IPS-18a (cell line): Measurements from ENCODE around the gene C2CD2L.
"Not testable (repeated sequence)": the region's sequence is repeated elsewhere in the genome, so short reads cannot be mapped to it uniquely, and the experiment has no call there.

Experiments used
- H3K27ac ChIP-seq: one replicate; pipeline ENCODE4 v1.5.1; 2013; ENCODE audit warnings: low read length
- H3K27me3 ChIP-seq: one replicate; pipeline ENCODE4 v1.6.1; 2013; ENCODE audit warnings: mild to moderate bottlenecking, low read length; ENCODE audit not compliant: control insufficient read depth, insufficient read depth
- H3K36me3 ChIP-seq: one replicate; pipeline ENCODE4 v1.6.1; 2013; ENCODE audit warnings: low read depth, low read length; ENCODE audit not compliant: control insufficient read depth
- H3K4me1 ChIP-seq: one replicate; pipeline ENCODE4 v1.6.1; 2013; ENCODE audit warnings: low read depth, low read length; ENCODE audit not compliant: control insufficient read depth
- H3K4me3 ChIP-seq: one replicate; pipeline ENCODE4 v1.5.1; 2013; ENCODE audit warnings: low read length
- H3K9ac ChIP-seq: one replicate; pipeline ENCODE4 v1.6.1; 2013; ENCODE audit warnings: mild to moderate bottlenecking, low read length, moderate library complexity
- H3K9me3 ChIP-seq: one replicate; pipeline ENCODE4 v1.6.1; 2013; ENCODE audit warnings: low read depth, low read length; ENCODE audit not compliant: control insufficient read depth

The C2CD2L gene

DNA sequence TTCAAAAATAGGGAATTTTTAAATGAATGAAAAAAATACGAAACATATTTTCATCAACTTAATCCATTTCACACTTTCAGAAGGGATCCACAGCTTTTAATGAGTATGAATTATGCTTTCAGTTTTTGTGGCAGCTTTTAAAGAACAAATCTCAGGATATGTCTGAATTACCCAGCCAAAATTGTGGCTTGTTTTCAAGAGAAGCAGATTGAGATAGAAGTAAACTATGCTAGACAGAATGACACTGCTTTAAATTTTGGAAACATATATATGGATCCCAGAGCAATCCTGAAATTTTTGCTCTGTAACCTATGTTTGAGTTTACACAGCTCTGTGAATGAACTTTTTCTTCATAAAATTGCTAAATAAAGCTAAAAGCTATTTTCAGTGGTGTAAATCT, 11.8 kb downstream of the C2CD2L start:
- Histone ChIP-seq H3K4me3 (no peak overlapping the region), H3K4me1 (peaks cover 6% of the 10 kb centered on the region), H3K9me3 (no peaks in the 10 kb centered on the region), H3K9ac (no peak overlapping the region), H3K27ac (no peak overlapping the region), H3K36me3 (peaks cover 3% of the 10 kb centered on the region), H3K27me3 (no peaks in the 10 kb centered on the region)

- no peaks in the 10 kb centered on the region for H3K9me3 ChIP-seq
- H3K9ac ChIP-seq: peak overlapping the region; percentile 61
- peak overlapping the region; percentile 63 for H3K27ac ChIP-seq
- peak overlapping the region; percentile 94 for H3K4me3 ChIP-seq
- H3K36me3 ChIP-seq: peaks cover 9% of the 10 kb centered on the region
- peaks cover 6% of the 10 kb centered on the region for H3K4me1 ChIP-seq
- H3K27me3 ChIP-seq: no peaks in the 10 kb centered on the region
These were observed 13.5 kb downstream of the C2CD2L start for GRCh38 chr11:119120639-119121007.

DNA sequence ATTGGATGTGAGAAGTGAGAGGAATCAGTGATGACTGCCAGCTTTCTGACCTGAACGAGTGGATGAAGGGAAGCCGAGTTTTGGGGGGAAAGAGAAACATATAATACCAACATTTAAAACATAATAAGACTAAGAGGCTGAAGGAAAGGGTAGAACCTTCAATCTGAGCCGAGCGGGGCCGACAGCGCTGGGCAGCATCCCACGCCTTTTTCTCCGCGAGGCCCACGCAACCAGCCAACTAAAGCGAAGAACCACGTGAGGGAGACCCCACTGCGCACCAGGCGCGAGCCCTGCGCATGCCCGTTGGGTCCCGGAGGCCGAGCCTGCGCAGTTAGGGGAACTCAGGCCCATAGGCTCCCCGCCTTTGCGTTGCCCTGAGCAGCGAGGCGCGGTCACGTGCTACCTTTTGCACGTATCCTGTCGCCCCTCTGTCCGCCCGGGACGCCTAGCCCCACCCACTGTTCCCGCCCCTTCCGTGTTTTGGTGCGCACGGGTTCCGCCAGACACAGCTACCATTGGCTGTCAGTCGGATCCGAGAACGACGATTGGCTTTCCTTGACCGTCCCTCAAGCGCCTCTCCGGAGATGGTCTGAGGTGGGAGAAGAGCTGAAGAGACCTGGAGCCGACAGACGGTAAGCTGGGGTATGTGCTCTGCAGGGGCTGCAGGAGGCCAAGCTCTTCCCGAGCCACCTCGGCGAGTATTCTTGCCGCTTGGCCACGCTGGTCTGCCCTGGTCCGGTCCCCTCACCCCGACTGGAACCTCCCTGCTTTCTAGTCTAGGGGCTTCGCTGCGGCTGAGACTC, 14.1 kb downstream of the C2CD2L start, which contains the start of gene HINFP:
Gene HINFP (plus strand): TSS at position 573 of the 803 bp plus-strand sequence. CDS start 5,365 bp downstream, outside the sequence.
- H3K4me3 ChIP-seq: peak within 1 kb of the TSS; percentile 94

DNA sequence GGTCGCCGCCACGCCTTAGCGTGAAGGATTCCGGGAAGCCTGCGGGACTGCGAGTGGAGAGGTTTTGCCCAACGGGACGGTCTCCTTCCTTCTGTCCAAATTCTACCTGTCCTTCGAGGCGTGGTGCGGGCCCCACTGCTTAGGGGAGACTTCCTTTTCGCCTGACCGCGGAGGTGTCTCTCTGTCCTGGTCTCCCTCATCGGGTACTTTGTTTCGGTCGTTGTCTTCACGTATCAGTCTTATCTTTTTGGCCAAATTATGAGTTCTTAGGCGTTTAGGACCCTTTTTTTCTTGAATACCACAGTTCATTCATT, 14.6 kb downstream of the C2CD2L start:
- Histone ChIP-seq H3K27ac (peak overlapping the region; percentile 70), H3K4me3 (peak overlapping the region; percentile 94), H3K4me1 (peaks cover 6% of the 10 kb centered on the region)

More for the DNA sequence above, 14.1 kb downstream of the C2CD2L start, which contains the start of gene HINFP:
- Histone ChIP-seq H3K36me3 (peaks cover 9% of the 10 kb centered on the region), H3K9me3 (no peaks in the 10 kb centered on the region), H3K4me1 (peaks cover 6% of the 10 kb centered on the region), H3K9ac (peak within 1 kb of the TSS; percentile 66), H3K27me3 (no peaks in the 10 kb centered on the region), H3K27ac (peak within 1 kb of the TSS; percentile 70)

GRCh38 chr11:119125821-119126220, 18.7 kb downstream of the C2CD2L start:
- Histone ChIP-seq H3K36me3 (peaks cover 17% of the 10 kb centered on the region), H3K27me3 (no peaks in the 10 kb centered on the region), H3K9me3 (no peaks in the 10 kb centered on the region), H3K27ac (no peak overlapping the region), H3K4me1 (peaks cover 2% of the 10 kb centered on the region), H3K4me3 (no peak overlapping the region), H3K9ac (no peak overlapping the region)

More for the DNA sequence above, 14.6 kb downstream of the C2CD2L start:
- peak overlapping the region; percentile 66 for H3K9ac ChIP-seq
- peaks cover 9% of the 10 kb centered on the region for H3K36me3 ChIP-seq
- H3K27me3 ChIP-seq: no peaks in the 10 kb centered on the region
- H3K9me3 ChIP-seq: no peaks in the 10 kb centered on the region

GRCh38 chr11:119126675-119127268, 19.6 kb downstream of the C2CD2L start:
- Histone ChIP-seq H3K9ac (no peak overlapping the region), H3K27ac (no peak overlapping the region), H3K36me3 (peaks cover 26% of the 10 kb centered on the region), H3K9me3 (no peaks in the 10 kb centered on the region), H3K4me1 (no peaks in the 10 kb centered on the region), H3K4me3 (no peak overlapping the region), H3K27me3 (no peaks in the 10 kb centered on the region)

GRCh38 chr11:119130662-119131061, 23.5 kb downstream of the C2CD2L start:
- no peaks in the 10 kb centered on the region for H3K4me1 ChIP-seq

DNA sequence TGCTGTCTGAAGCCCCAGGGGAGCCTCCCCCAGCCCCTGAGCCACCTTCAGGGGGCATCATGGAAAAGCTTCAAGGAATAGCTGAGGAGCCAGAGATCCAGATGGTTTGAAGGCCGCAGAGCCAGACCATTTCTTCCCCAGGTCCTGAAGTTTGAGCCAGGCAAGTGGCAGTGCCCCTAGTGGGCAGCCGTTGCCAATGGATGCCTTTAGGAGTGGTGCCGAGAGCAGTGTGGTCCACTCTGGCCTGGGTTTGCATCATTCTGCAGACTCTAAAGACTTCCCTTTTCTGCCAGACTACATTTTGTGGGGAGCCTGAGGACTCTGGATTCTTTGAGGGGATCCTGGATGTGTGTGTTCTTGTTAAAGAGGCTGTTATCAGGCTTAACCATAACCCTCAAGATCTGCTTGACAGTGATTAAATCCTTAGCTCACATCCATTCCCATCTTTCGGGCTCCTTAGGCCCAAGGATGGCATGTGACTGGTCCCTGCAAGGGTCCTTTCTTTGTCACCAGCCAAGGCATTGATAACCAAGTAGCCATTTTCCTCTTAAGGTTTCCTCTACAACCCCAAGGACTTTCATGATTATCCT, 27.3 kb downstream of the C2CD2L start:
- peaks cover 44% of the 10 kb centered on the region for H3K36me3 ChIP-seq
- no peak overlapping the region for H3K27ac ChIP-seq
- no peaks in the 10 kb centered on the region for H3K9me3 ChIP-seq
- H3K9ac ChIP-seq: no peak overlapping the region
- no peak overlapping the region for H3K4me3 ChIP-seq
- H3K27me3 ChIP-seq: no peaks in the 10 kb centered on the region
- H3K4me1 ChIP-seq: no peaks in the 10 kb centered on the region

More at GRCh38 chr11:119130662-119131061, 23.5 kb downstream of the C2CD2L start:
- Histone ChIP-seq H3K4me3 (no peak overlapping the region), H3K27me3 (no peaks in the 10 kb centered on the region), H3K27ac (no peak overlapping the region), H3K9ac (no peak overlapping the region), H3K36me3 (peaks cover 44% of the 10 kb centered on the region), H3K9me3 (no peaks in the 10 kb centered on the region)

- H3K36me3 ChIP-seq, H3K4me1 ChIP-seq, H3K27me3 ChIP-seq, H3K9me3 ChIP-seq, H3K27ac ChIP-seq, H3K4me3 ChIP-seq, H3K9ac ChIP-seq: not testable (repeated sequence)
These were observed 32.1 kb downstream of the C2CD2L start for GRCh38 chr11:119139276-119139675.

GRCh38 chr11:119144825-119145486, 37.8 kb downstream of the C2CD2L start:
- H3K36me3 ChIP-seq: no peaks in the 10 kb centered on the region
- no peak overlapping the region for H3K4me3 ChIP-seq
- peaks cover 12% of the 10 kb centered on the region for H3K4me1 ChIP-seq
- H3K27ac ChIP-seq: no peak overlapping the region
- H3K9ac ChIP-seq: no peak overlapping the region
- H3K9me3 ChIP-seq: no peaks in the 10 kb centered on the region
- H3K27me3 ChIP-seq: peaks cover 43% of the 10 kb centered on the region

GRCh38 chr11:119145551-119145950, 38.4 kb downstream of the C2CD2L start:
- no peaks in the 10 kb centered on the region for H3K36me3 ChIP-seq
- H3K9me3 ChIP-seq: no peaks in the 10 kb centered on the region
- H3K4me3 ChIP-seq: no peak overlapping the region
- peaks cover 49% of the 10 kb centered on the region for H3K27me3 ChIP-seq
- peaks cover 16% of the 10 kb centered on the region for H3K4me1 ChIP-seq
- H3K27ac ChIP-seq: no peak overlapping the region
- no peak overlapping the region for H3K9ac ChIP-seq
